Heart left ventricle (tissue), 16 donors: Measurements from ENCODE around the gene NSUN4. TPM values are rescaled to one million over a fixed set of nuclear protein-coding genes. Genes with fewer than 3 reads are reported as not detected.

ENCODE experiments used
- ATAC-seq, 4 donors: fragments of 200-7000 bp; cut with Tn5 transposase; one replicate each; pipeline ENCODE4 v1.9.1; 2020 to 2022; ENCODE audit warnings: moderate library complexity in 4 of 4, mild to moderate bottlenecking in 3 of 4, moderate number of reproducible peaks in 1 of 4
- DNase-seq, 5 donors: peaks; one replicate each; pipeline ENCODE4 v3.0.0-alpha.2; 2020
- H3K27ac ChIP-seq, 12 donors: fragments of 200-600 bp; sonication (generic) in 4 of 12; one replicate each; pipeline versions ENCODE4 v1.5.0 to v1.8.0; 2016 to 2022; ENCODE audit warnings: mild to moderate bottlenecking in 2 of 12
- H3K27me3 ChIP-seq, 9 donors: fragments of 200-600 bp; sonication (generic) in 2 of 9; one replicate each; pipeline versions ENCODE4 v1.5.1 to v1.8.0; 2016 to 2022; ENCODE audit warnings: mild to moderate bottlenecking in 3 of 9
- H3K36me3 ChIP-seq, 9 donors: fragments of 200-600 bp; sonication (generic) in 2 of 9; one replicate each; pipeline versions ENCODE4 v1.5.0 to v1.8.0; 2018 to 2022; ENCODE audit warnings: mild to moderate bottlenecking in 2 of 9
- H3K4me1 ChIP-seq, 12 donors: fragments of 200-600 bp; sonication (generic) in 4 of 12; one replicate each; pipeline versions ENCODE4 v1.5.0 to v1.8.0; 2016 to 2022; ENCODE audit warnings: mild to moderate bottlenecking in 3 of 12
- H3K4me3 ChIP-seq, 12 donors: fragments of 200-600 bp; sonication (generic) in 4 of 12; one replicate each; pipeline versions ENCODE4 v1.5.0 to v1.8.0; 2017 to 2022; ENCODE audit warnings: mild to moderate bottlenecking in 9 of 12, moderate library complexity in 4 of 12
- H3K9me3 ChIP-seq, 12 donors: fragments of 200-600 bp; sonication (generic) in 4 of 12; one replicate each; pipeline versions ENCODE4 v1.5.0 to v1.8.0; 2016 to 2022; ENCODE audit warnings: mild to moderate bottlenecking in 1 of 12
- POLR2A ChIP-seq, 2 donors: fragments of 450-650 bp; IDR thresholded peaks; one replicate each; pipeline ENCODE4 v1.6.1; 2017; ENCODE audit warnings: antibody characterized with exemption in 2 of 2, mild to moderate bottlenecking in 2 of 2, moderate library complexity in 2 of 2
- WGBS, 4 donors: extraction: QIAGEN DNeasy Blood & Tissue Kit in 2 of 4; methylation state at CpG; one replicate each; pipeline versions ENCODE4 v1.1.5 to v1.1.7; 2013 to 2018; 5-methylcytosine and 5-hydroxymethylcytosine counted together
- intact Hi-C, 10 donors: fragments of 100-400 bp; cut with DNase I; formaldehyde crosslinking; loops; one replicate each; pipeline versions ENCODE4 v1.11.1 to v1.14.2; 2022
- polyA plus RNA-seq, 2 donors: library from polyadenylated mRNA; stranded (reverse); fragments of 200-250 nt; gene quantifications; one replicate each; pipeline ENCODE4 v1.2.3, GENCODE V29; 2013
- total RNA-seq, 9 donors: library from RNA; depleted of rRNA in 2 of 9; stranded (reverse); fragments of >200 nt in 2 of 9; fragmentation: NEBNext Ultra II Directional in 3 of 9; extraction: Animal tissue kit (Norgen Biotek cat#: 25700) in 3 of 9; gene quantifications; one replicate each; pipeline versions ENCODE4 v1.1.0 to v1.2.4, GENCODE V29; 2016 to 2023
- TF ChIP-seq, protein P1 (sequence below), 12 donors: fragments of 200-600 bp; sonication (generic) in 4 of 12; IDR thresholded peaks; one replicate each; pipeline versions ENCODE4 v1.5.0 to v1.8.0; 2018 to 2022; ENCODE audit warnings: antibody characterized with exemption in 12 of 12, mild to moderate bottlenecking in 5 of 12
- donor health status: ischemic (EF 13 %, LVEDD 7.1; RV severe dilation, severe dysfunction).
- donor health status: healthy with polysubstance abuse.
- donor health status: DM: no; HTN: yes; CAD: no.
- donor health status: DM: no; HTN: no; CAD: no.
- donor health status: ischemic (EF 25% LVEDD 6.9; RV normal size, moderate dysfunction).
- donor health status: ischemic (EF 25% LVEDD 5.7; RV mildly dilated, moderate dysfunction).
- donor health status: healthy.
- donor health status: DM: yes; HTN: yes; CAD: no.
- donor health status: ischemic (EF 35%, LVEDD 5.7; RV mildly dilated, moderate dysfunction).
- donor health status: nonischemic (EF 11% LVEDD 7.7; RV severe dilation, severe dysfunction).
- donor health status: DM: yes; HTN: yes; CAD: no.
- donor health status: PGD.
- donor health status: ischemic (EF 29% LVEDD 5.4; RV normal size, mild dysfunction).
- donor health status: nonischemic (EF 23%, LVEDD 6.1; RV moderate dilation, normal function).

NSUN4 gene
- total and polyA plus RNA-seq, 11 donors, result 8.9 to 18.3 (median 14.0) TPM

DNA sequence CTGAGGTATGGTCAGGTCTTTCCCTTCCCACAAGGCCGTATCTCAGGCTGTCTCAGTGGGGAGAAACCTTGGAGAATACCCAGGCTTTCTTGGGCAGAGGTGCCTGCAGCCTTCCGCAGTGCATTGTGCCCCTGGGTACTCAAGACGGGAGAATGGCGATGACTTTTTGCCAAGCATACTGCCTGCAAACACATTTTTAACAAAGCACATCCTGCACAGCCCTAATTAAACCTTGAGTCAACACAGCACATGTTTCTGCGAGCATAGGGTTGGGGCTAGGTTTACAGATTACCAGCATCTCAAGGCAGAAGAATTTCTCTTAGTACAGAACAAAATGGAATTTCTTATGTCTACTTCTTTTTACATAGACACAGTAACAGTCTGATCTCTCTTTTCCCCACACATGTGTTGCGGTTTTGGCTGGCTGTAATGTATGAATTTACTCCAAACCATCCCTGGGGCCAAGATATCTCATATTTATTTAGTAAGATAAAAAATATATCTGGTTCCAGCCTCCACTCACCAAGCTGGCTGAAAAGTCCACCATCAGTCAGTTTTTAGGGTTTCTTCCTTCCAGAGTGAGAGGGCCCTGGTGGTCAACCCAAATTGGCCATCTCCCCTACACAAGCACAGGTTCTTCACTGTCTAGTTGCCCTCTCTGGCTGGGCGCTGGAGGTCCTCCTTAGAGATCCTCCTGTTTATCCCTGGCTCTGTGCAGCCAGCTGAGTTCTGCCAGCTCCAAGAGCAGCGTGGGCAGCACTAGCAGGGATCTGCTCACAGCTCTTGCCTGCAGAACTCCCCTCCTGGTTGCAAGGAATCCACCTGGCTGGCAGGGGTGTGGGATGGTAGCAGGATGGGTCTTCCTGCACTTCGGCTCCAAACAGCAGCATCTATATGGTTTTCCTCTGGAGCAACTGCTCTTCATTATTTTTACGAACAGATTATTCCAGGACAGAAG is 56.1 kb downstream of the NSUN4 start:
- 77 to 81% (median 79%) methylated on average over 9 to 10 of the region's 10 CpGs for WGBS, 4 donors
- Histone ChIP-seq H3K9me3 (peaks cover 0 to 18% (median 8%) of the 10 kb centered on the region in 12 donors), H3K36me3 (no peaks in the 10 kb centered on the region), H3K27ac (no peak overlapping the region), H3K4me1 (peaks cover 0 to 19% (median 13%) of the 10 kb centered on the region in 12 donors), H3K4me3 (no peak overlapping the region), H3K27me3 (peaks cover 0 to 12% (median 0%) of the 10 kb centered on the region in 9 donors)
- DNase-seq, result no peak
- intact Hi-C loops, result no loop called here
- TF ChIP-seq POLR2A (IDR thresholded peaks at IDR 0.05), result no peak
- TF ChIP-seq, protein P1, sequence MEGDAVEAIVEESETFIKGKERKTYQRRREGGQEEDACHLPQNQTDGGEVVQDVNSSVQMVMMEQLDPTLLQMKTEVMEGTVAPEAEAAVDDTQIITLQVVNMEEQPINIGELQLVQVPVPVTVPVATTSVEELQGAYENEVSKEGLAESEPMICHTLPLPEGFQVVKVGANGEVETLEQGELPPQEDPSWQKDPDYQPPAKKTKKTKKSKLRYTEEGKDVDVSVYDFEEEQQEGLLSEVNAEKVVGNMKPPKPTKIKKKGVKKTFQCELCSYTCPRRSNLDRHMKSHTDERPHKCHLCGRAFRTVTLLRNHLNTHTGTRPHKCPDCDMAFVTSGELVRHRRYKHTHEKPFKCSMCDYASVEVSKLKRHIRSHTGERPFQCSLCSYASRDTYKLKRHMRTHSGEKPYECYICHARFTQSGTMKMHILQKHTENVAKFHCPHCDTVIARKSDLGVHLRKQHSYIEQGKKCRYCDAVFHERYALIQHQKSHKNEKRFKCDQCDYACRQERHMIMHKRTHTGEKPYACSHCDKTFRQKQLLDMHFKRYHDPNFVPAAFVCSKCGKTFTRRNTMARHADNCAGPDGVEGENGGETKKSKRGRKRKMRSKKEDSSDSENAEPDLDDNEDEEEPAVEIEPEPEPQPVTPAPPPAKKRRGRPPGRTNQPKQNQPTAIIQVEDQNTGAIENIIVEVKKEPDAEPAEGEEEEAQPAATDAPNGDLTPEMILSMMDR (IDR thresholded peaks at IDR 0.05), result no peak
- no peak for ATAC-seq

DNA sequence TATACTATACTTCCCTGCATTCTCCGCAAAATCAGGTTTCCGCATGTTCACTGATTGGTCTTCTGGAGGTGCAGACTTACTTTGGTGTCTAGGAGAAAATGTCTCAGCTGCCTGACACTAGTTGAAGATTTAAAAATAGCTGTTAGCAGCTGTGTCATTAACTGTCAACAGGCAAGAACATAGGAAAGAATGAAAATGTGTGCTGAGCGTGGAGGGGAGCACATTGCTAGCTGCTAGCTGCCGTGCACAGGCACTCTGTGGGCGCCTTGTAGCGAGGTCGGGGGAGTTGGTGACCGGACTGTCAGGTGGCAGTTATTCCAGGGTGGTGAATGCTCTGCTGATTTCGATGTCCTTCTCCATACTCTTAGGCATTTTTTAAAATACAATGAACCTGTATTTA is 58.7 kb downstream of the NSUN4 start:
- Histone ChIP-seq H3K9me3 (no peaks in the 10 kb centered on the region), H3K4me1 (peaks cover 0 to 27% (median 14%) of the 10 kb centered on the region in 12 donors), H3K36me3 (no peaks in the 10 kb centered on the region), H3K4me3 (no peak overlapping the region), H3K27ac (no peak overlapping the region), H3K27me3 (peaks cover 0 to 5% (median 0%) of the 10 kb centered on the region in 9 donors)
- intact Hi-C loops, result no loop called here
- TF ChIP-seq POLR2A (IDR thresholded peaks at IDR 0.05), result no peak
- TF ChIP-seq, protein P1 (IDR thresholded peaks at IDR 0.05), result no peak
- DNase-seq, result no peak
- ATAC-seq, result peak in 1 of 4 donors; percentile 29
- 48 to 64% (median 58%) methylated on average over 9 of the region's 9 CpGs for WGBS, 4 donors

- no peak for TF ChIP-seq POLR2A (IDR thresholded peaks at IDR 0.05)
- TF ChIP-seq, protein P1 (IDR thresholded peaks at IDR 0.05), result no peak
- peaks cover 0 to 26% (median 5%) of the 10 kb centered on the region in 12 donors for H3K4me1 ChIP-seq
- H3K27me3 ChIP-seq, result no peaks in the 10 kb centered on the region
- no peak overlapping the region for H3K4me3 ChIP-seq
- ATAC-seq (no peak), DNase-seq (no peak)
- H3K27ac ChIP-seq, result no peak overlapping the region
- WGBS, 4 donors, result 70 to 87% (median 74%) methylated on average over 4 of the region's 4 CpGs
- intact Hi-C loops, result loop anchor here in 2 of 10 donors (5.0 to 10.0 kb wide), 2 partner anchors 322 to 324 kb away; no protein-coding TSS in a partner anchor
- H3K36me3 ChIP-seq, result no peaks in the 10 kb centered on the region
- no peaks in the 10 kb centered on the region for H3K9me3 ChIP-seq
Measured at GRCh38 chr1:46400421-46400820, 59.8 kb downstream of the NSUN4 start.
